HL-60 (cell line): ENCODE measurements around the gene KANSL1.

Source experiments
- CTCF ChIP-seq: IDR thresholded peaks from one replicate; pipeline ENCODE4 v1.5.1; 2011; ENCODE audit warnings: low read length, control low read depth, inconsistent platforms; ENCODE audit not compliant: insufficient read depth
- POLR2AphosphoS5 ChIP-seq: IDR thresholded peaks from 2 replicates; pipeline ENCODE4 v1.6.1; 2012; ENCODE audit warnings: low read depth
- REST ChIP-seq: IDR thresholded peaks from 2 replicates; pipeline ENCODE4 v1.6.1; 2012; ENCODE audit warnings: low read depth; ENCODE audit not compliant: insufficient replicate concordance

DNA sequence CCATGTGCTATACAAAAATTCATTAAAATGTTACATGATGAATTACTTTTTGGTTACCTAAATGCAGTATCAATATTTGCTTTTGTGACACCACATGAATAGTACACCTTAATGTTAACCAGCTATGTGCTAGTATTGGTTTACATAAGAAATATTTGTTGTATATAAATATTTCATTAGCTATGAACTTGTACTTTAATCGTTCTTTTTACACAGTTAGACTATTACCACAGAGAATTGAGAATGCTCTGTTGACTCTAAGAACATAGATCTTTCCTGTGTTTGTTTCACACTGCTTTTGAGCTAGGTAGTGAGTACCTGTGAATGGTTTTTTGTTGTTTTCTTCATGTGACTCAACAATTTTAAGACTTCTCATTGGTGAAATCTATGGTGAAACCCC is 93.4 kb downstream of the KANSL1 start:
- no peak for TF ChIP-seq CTCF
- TF ChIP-seq POLR2AphosphoS5, result no peak
- no peak for TF ChIP-seq REST
